GM12801 (cell line): Measurements from ENCODE around the gene NPHS1.

ENCODE experiments used
- CTCF ChIP-seq: IDR thresholded peaks from one replicate; pipeline ENCODE4 v1.5.1; 2011; ENCODE audit warnings: control low read depth; ENCODE audit not compliant: insufficient read length; ENCODE audit errors: extremely low read depth

The NPHS1 gene

GRCh38 chr19:35895911-35896642, 43.8 kb upstream of the NPHS1 start:
- no peak for TF ChIP-seq CTCF

- TF ChIP-seq CTCF, result no peak
These were observed 42.0 kb upstream of the NPHS1 start for GRCh38 chr19:35894342-35894741.

GRCh38 chr19:35890113-35890650, 37.9 kb upstream of the NPHS1 start:
- TF ChIP-seq CTCF, result no peak

- no peak for TF ChIP-seq CTCF
These were observed 37.2 kb upstream of the NPHS1 start for GRCh38 chr19:35889370-35890112.

- no peak for TF ChIP-seq CTCF
These were observed 36.1 kb upstream of the NPHS1 start for GRCh38 chr19:35888398-35888797.

- no peak for TF ChIP-seq CTCF
These were observed 34.9 kb upstream of the NPHS1 start for GRCh38 chr19:35887197-35887596.

GRCh38 chr19:35885904-35886303, 33.6 kb upstream of the NPHS1 start:
- TF ChIP-seq CTCF, result no peak
